ENCODE measurements around the gene PLEKHG7. TPM values are rescaled to one million over a fixed set of nuclear protein-coding genes. Genes with fewer than 3 reads are reported as not detected.

Gene PLEKHG7
- total and polyA plus RNA-seq, 2 donors (not counting 1 experiment from before 2014, with no cell fraction given): 7.5 to 23.2 TPM

GRCh38 chr12:92810370-92810769, 107.6 kb downstream of the PLEKHG7 start:
- Histone ChIP-seq H3K4me3 (ENCODE audit: control extremely low read depth in 1 of 5, extremely low read depth in 1 of 5, insufficient read depth in 1 of 5, low read depth in 2 of 5, low read length in 4 of 5) (no peak overlapping the region), H2AFZ (ENCODE audit: insufficient read depth, low read depth, low read length, poor library complexity, severe bottlenecking) (no peak overlapping the region), H3K79me2 (ENCODE audit: control insufficient read depth, insufficient read depth, low read length) (no peaks in the 10 kb centered on the region), H3K36me3 (replicated peaks in 1 of 2; ENCODE audit: control extremely low read depth in 1 of 2, control insufficient read depth in 1 of 2, extremely low read depth in 1 of 2, insufficient read depth in 2 of 2, low read length in 1 of 2) (peaks cover 4 to 16% of the 10 kb centered on the region in 2 experiments), H3K27ac (ENCODE audit: low read length in 2 of 2) (no peak overlapping the region), H3K4me2 (replicated peaks; ENCODE audit: low read depth, low read length, poor library complexity, severe bottlenecking) (peak overlapping the region; percentile 21), H3K4me1 (ENCODE audit: control insufficient read depth in 2 of 2, insufficient read depth in 2 of 2, low read length in 2 of 2) (peaks cover 0 to 10% of the 10 kb centered on the region in 2 donors), H3K9me3 (ENCODE audit: control extremely low read depth in 1 of 3, control insufficient read depth in 2 of 3, insufficient read depth in 1 of 3, low read length in 2 of 3) (peaks cover 0 to 4% (median 0%) of the 10 kb centered on the region in 3 donors), H3K9ac (ENCODE audit: low read length) (no peak overlapping the region), H3K27me3 (replicated peaks in 1 of 4; ENCODE audit: control extremely low read depth in 1 of 4, control insufficient read depth in 3 of 4, insufficient read depth in 4 of 4, low read length in 3 of 4) (no peaks in the 10 kb centered on the region), H4K20me1 (ENCODE audit: control insufficient read depth, insufficient read depth, low read length, poor library complexity, severe bottlenecking) (no peaks in the 10 kb centered on the region)
- Mint-ChIP-seq H3K27me3 (no peaks in the 10 kb centered on the region), H3K4me3 (no peak overlapping the region), H3K9me3 (ENCODE audit: insufficient read depth) (no peaks in the 10 kb centered on the region), H3K27ac (no peak overlapping the region), H3K4me1 (peaks cover 17% of the 10 kb centered on the region)
- ChIA-PET CTCF (no interaction called here), POLR2A (no interaction called here)
- intact Hi-C loops (cut with micrococcal nuclease): no loop called here
- DNase-seq (no peak), ATAC-seq (ENCODE audit: low read depth) (no peak)
- TF ChIP-seq CTCF (IDR thresholded peaks at IDR 0.05) (no peak), EZH2 (IDR thresholded peaks at IDR 0.05; ENCODE audit: borderline replicate concordance, insufficient read depth, low read depth, low read length, poor library complexity, severe bottlenecking) (no peak)
- no CpG with 5 or more reads among the region's 4 CpGs for WGBS (ENCODE audit: insufficient coverage)

GRCh38 chr12:92814584-92814983, 111.8 kb downstream of the PLEKHG7 start:
- Histone ChIP-seq H3K9me3 (ENCODE audit: control extremely low read depth in 1 of 3, control insufficient read depth in 2 of 3, insufficient read depth in 1 of 3, low read length in 2 of 3) (no peaks in the 10 kb centered on the region), H2AFZ (ENCODE audit: insufficient read depth, low read depth, low read length, poor library complexity, severe bottlenecking) (no peak overlapping the region), H3K9ac (ENCODE audit: low read length) (no peak overlapping the region), H4K20me1 (ENCODE audit: control insufficient read depth, insufficient read depth, low read length, poor library complexity, severe bottlenecking) (no peaks in the 10 kb centered on the region), H3K4me1 (ENCODE audit: control insufficient read depth in 2 of 2, insufficient read depth in 2 of 2, low read length in 2 of 2) (peaks cover 0 to 10% of the 10 kb centered on the region in 2 donors), H3K4me2 (replicated peaks; ENCODE audit: low read depth, low read length, poor library complexity, severe bottlenecking) (no peak overlapping the region), H3K27ac (ENCODE audit: low read length in 2 of 2) (no peak overlapping the region), H3K4me3 (ENCODE audit: control extremely low read depth in 1 of 5, extremely low read depth in 1 of 5, insufficient read depth in 1 of 5, low read depth in 2 of 5, low read length in 4 of 5) (no peak overlapping the region), H3K27me3 (replicated peaks in 1 of 4; ENCODE audit: control extremely low read depth in 1 of 4, control insufficient read depth in 3 of 4, insufficient read depth in 4 of 4, low read length in 3 of 4) (no peaks in the 10 kb centered on the region), H3K79me2 (ENCODE audit: control insufficient read depth, insufficient read depth, low read length) (no peaks in the 10 kb centered on the region), H3K36me3 (replicated peaks in 1 of 2; ENCODE audit: control extremely low read depth in 1 of 2, control insufficient read depth in 1 of 2, extremely low read depth in 1 of 2, insufficient read depth in 2 of 2, low read length in 1 of 2) (peaks cover 0 to 17% of the 10 kb centered on the region in 2 experiments)
- H3K9me3 Mint-ChIP-seq (ENCODE audit: insufficient read depth): no peaks in the 10 kb centered on the region
- H3K4me3 Mint-ChIP-seq: no peak overlapping the region
- no peak for TF ChIP-seq EZH2 (IDR thresholded peaks at IDR 0.05; ENCODE audit: borderline replicate concordance, insufficient read depth, low read depth, low read length, poor library complexity, severe bottlenecking)
- no peak for TF ChIP-seq CTCF (IDR thresholded peaks at IDR 0.05)
- no peaks in the 10 kb centered on the region for H3K27me3 Mint-ChIP-seq
- H3K27ac Mint-ChIP-seq: no peak overlapping the region
- DNase-seq: no peak
- ChIA-PET CTCF (no interaction called here), POLR2A (interaction anchor here (0.6 kb wide), 1 partner anchor 121 kb away, joined by 5 read pairs; no protein-coding TSS in a partner anchor)
- no peak for ATAC-seq (ENCODE audit: low read depth)
- intact Hi-C loops (cut with micrococcal nuclease): no loop called here
- no CpG with 5 or more reads among the region's 2 CpGs for WGBS (ENCODE audit: insufficient coverage)
- peaks cover 17% of the 10 kb centered on the region for H3K4me1 Mint-ChIP-seq

Measured in B cell (primary cell).